GM21717 (cell line): ENCODE results near the gene ELMO3.

Experiments used
- ATAC-seq: cut with Tn5 transposase; IDR thresholded peaks from one replicate; pipeline ENCODE4 v1.9.1; 2021; ENCODE audit warnings: mild to moderate bottlenecking, moderate library complexity; ENCODE audit not compliant: unreplicated experiment

ELMO3 gene

GRCh38 chr16:67252609-67253497, 53.9 kb downstream of the ELMO3 start:
- no peak for ATAC-seq
